ENCODE data around the gene FAM107B. TPM values are rescaled to one million over a fixed set of nuclear protein-coding genes. Genes with fewer than 3 reads are reported as not detected.
A peak's percentile ranks its signal among the peaks of the same experiment; 100 is the strongest.

Gene FAM107B
- total and polyA plus RNA-seq, 2 of the 13 experiments (the other 11 are each of a cell fraction or from before 2014, with no cell fraction given) = 15.7 to 24.8 TPM

DNA sequence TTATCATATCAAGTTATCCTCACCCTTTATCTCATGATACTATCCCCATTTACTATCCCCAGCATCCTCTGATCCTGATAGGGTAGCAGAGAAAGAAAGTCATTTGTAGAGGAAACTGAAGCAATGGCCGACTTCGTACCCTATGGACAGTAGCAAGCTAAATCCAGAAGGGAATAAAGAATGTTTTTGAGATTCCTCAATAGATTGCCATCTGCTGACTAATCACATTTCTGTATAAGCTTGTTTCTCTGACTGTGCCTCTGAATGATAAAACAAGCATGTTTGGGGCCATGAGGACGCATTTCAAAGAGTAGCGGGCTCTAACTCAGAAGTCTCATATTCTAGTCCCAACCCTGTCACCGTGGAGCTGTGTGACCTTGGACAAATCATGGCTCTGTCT is 13.2 kb upstream of the FAM107B start (continued):
- TF ChIP-seq, protein P1, sequence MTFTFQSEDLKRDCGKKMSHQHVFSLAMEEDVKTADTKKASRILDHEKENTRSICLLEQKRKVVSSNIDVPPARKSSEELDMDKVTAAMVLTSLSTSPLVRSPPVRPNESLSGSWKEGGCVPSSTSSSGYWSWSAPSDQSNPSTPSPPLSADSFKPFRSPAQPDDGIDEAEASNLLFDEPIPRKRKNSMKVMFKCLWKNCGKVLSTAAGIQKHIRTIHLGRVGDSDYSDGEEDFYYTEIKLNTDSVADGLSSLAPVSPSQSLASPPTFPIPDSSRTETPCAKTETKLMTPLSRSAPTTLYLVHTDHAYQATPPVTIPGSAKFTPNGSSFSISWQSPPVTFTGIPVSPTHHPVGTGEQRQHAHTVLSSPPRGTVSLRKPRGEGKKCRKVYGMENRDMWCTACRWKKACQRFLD (CRISPR knock-in tag; IDR thresholded peaks at IDR 0.05; ENCODE audit: borderline replicate concordance) = no peak

GRCh38 chr10:14784459-14785055 is 9.9 kb upstream of the FAM107B start:
- Histone ChIP-seq H3K4me1 (ENCODE audit: insufficient read depth, low read length) (peaks cover 9% of the 10 kb centered on the region), H3K4me3 (replicated peaks in 1 of 3; ENCODE audit: insufficient read depth in 1 of 3, low read depth in 2 of 3, low read length in 3 of 3) (no peak overlapping the region), H3K27ac (ENCODE audit: extremely low read length, insufficient read depth, low read length) (no peak overlapping the region), H3K79me2 (ENCODE audit: insufficient read depth, low read length) (no peaks in the 10 kb centered on the region), H3K27me3 (ENCODE audit: control insufficient read depth in 1 of 2, insufficient read depth in 2 of 2, low read length in 2 of 2) (peaks cover 3 to 6% of the 10 kb centered on the region in 2 experiments; a peak in 4 of 5 replicates), H3K9ac (ENCODE audit: insufficient read depth, low read depth, low read length) (no peak overlapping the region), H3K9me3 (ENCODE audit: low read length) (no peaks in the 10 kb centered on the region), H3K4me2 (ENCODE audit: low read depth, low read length) (no peak overlapping the region), H4K20me1 (ENCODE audit: insufficient read depth, low read length) (no peaks in the 10 kb centered on the region), H2AFZ (ENCODE audit: low read length) (no peak overlapping the region), H3K36me3 (replicated peaks in 1 of 2; ENCODE audit: control insufficient read depth in 1 of 2, insufficient read depth in 2 of 2, low read length in 2 of 2) (no peaks in the 10 kb centered on the region)
- intact Hi-C loops (cut with micrococcal nuclease; ENCODE audit: unreplicated experiment) = no loop called here
- ATAC-seq = no peak
- FAIRE-seq = no peak
- POLR2A ChIA-PET = interaction anchor here (0.7 kb wide), 1 partner anchor 104 kb away, joined by 3 read pairs; no protein-coding TSS in a partner anchor
- in situ Hi-C loops (cut with HindIII; ENCODE audit: extremely low pct_ligation_motif_present, low pct_unique_long_range_greater_than_20kb) = no loop called here
- 29% methylated on average over 4 of the region's 5 CpGs for WGBS (ENCODE audit: low lambda C conversion rate)
- no peak for DNase-seq (ENCODE audit: low spot score)
- CTCF ChIA-PET (ENCODE audit: low intra/inter-chr PET ratio, low total read pairs) = no interaction called here
- TF ChIP-seq, protein P2, sequence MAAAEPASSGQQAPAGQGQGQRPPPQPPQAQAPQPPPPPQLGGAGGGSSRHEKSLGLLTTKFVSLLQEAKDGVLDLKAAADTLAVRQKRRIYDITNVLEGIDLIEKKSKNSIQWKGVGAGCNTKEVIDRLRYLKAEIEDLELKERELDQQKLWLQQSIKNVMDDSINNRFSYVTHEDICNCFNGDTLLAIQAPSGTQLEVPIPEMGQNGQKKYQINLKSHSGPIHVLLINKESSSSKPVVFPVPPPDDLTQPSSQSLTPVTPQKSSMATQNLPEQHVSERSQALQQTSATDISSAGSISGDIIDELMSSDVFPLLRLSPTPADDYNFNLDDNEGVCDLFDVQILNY (CRISPR knock-in tag; conservative IDR thresholded peaks at IDR 0.05) = no peak
- TF ChIP-seq CEBPB (IDR thresholded peaks at IDR 0.05; ENCODE audit: borderline replicate concordance, low read depth, low read length) = peak; percentile 61; the same call in 1 of the 2 replicates
- no TSS peak for BruUV-seq (replicated peaks)
